ENCODE measurements around the gene APOBR.
"Not testable (repeated sequence)": the region's sequence is repeated elsewhere in the genome, so short reads cannot be mapped to it uniquely, and the experiment has no call there.

Gene APOBR, protein sequence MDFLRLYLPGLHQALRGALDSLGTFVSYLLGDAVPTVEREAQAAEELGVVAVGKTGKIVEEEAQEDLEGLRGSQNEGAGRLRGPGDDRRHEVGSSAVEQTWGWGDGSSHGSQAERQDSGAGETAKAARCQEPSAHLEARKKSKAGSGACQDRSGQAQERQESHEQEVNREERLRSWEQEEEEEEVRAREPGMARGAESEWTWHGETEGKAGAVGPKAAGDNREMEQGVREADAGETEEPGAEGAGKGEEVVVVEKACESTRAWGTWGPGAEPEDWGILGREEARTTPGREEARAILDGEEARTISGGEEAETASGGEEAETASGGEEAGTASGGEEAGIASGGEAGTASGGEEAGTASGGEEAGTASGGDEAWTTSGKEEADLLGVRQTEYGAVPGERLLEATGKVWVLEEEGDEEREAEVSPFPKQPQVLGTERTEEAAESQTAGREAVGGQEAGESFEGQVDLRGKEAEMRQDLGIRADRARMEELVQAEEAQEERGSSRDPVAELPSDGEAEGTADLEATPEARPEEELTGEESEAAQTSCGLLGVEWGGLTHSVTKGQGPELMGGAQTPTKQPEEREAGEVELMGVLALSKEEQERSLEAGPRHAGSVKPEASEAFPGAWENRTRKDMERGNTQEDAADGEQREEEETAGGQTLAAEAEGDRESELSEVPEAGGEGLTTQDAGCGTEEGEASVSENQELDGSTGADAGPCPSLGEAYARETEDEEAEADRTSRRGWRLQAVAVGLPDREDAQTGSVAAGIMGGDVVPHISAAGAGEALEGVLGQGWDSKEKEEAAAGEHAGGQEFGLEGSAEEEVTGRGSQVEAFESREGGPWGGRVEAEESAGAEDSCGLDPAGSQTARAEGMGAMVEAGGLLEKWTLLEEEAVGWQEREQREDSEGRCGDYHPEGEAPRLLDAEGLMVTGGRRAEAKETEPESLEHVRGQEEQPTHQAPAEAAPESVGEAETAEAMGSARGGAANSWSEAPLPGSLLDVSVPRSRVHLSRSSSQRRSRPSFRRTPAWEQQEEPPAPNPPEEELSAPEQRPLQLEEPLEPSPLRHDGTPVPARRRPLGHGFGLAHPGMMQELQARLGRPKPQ

DNA sequence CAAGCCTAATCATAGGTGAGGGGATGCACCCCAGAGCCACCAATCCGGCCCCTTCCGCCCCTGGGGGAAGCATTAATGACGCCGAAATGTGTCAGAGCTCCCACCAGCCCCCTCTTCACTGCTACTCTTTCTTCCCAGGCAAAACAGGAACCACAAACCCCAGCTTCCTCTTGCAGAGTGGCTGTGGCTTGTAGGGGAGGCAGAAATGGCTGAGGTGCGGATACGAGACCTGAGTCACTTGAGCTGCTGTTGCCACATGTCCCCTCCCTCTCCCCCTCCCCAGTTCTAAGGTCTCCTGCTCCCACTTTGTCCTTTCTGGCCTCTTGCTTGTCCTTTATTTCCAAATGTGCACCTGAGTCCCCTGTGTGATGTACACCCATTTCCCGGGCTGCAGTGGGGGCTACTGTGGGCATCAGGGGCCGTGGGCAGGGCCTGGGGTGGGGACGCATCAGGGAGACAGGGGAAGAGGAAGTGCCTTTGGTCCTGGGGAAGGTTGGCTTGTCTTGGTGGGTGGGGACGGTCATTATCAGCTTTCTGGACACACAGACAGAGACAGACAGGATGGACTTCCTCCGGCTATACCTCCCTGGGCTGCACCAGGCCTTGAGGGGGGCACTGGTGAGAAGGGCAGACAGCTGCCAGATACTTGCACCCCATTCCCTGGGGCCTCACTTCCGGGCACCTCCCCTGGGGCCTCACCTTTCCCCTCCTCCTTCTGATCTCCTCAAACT, at the start of gene APOBR:
Gene APOBR, plus strand, starts transcription at position 523 of the 731 bp plus-strand sequence. Its CDS starts 39 bp downstream, at position 562.
- peak; percentile 88 for DNase-seq

DNA sequence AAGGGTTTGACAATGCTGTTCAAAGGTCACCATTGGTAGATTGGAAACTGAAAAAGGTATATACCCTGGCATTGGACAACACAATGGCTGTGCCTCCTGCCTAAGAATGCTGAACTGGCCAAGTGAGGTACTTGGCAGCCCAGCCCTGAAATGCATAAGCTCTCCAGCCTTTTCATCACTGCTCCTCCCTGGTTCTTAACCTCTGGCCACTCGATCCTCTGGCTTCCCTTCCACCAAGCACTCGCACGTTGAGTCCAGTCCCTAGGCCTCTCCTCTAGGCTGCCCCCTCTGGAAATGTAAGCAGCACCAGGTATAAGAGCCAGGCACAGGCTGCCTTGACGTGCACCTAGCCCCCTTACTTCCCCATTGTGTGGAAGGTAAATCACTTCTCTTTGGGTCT, 48.1 kb upstream of the APOBR start:
- not testable (repeated sequence) for DNase-seq

DNA sequence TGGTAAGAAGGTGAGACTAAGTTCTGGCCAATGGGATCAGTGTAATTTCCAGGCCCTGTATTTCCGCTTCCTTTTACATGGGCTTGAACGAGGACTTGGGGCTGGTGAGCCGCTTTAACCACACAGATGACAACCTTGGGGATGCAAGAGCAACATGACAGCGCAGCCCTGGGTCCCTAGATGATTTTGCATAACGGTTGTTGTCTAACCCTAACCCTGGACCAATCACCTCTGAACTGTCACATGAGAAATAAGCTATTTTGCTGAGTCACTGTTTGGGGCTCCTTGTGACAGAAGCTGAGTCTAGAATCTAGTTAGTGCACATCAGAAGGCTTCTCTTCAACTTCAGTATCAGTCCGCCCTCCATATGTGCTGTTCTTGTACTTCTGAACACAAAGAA, 47.4 kb upstream of the APOBR start:
- DNase-seq: not testable (repeated sequence)

DNA sequence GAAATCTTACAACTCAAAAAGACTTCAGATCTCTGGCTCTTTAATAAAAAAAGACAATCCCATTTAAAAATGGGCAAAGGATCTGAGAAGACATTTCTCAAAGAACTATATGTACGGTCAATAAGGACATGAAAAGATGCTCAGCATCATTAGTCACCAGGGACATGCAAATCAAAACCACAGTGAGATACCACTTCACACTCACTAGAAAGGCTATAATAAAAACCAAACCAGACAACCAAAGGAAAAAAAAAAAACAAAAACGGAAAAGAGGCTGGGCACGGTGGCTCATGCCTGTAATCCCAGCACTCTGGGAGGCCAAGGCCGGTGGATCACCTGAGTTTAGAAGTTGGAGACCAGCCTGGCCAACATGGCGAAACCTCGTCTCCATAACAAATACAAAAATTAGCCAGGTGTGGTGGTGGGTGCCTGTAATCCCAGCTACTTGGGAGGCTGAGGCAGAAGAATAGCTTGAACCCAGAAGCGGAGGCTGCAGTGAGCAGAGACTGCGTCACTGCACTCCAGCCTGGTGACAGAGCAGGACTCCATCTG, 20.7 kb upstream of the APOBR start:
- DNase-seq: no peak

DNA sequence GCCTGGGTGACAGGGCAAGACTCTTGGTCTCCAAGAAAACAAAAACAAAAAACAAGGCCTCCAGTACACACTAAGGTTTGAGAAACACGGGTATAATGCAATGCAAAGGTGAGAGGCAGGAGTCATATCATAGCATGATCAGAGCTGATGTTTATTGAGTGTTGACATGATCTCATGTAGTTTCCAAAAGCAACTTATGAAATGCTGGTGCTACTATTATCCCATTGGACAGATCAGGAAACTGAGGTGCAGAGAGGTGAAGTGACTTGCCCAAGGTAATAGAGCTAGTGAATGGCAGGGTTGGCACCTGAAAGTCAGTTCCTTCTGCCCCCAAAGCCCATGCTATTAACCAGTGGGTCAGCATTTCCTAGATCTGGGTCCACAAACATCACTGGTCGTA, 19.2 kb upstream of the APOBR start:
- no peak for DNase-seq

DNA sequence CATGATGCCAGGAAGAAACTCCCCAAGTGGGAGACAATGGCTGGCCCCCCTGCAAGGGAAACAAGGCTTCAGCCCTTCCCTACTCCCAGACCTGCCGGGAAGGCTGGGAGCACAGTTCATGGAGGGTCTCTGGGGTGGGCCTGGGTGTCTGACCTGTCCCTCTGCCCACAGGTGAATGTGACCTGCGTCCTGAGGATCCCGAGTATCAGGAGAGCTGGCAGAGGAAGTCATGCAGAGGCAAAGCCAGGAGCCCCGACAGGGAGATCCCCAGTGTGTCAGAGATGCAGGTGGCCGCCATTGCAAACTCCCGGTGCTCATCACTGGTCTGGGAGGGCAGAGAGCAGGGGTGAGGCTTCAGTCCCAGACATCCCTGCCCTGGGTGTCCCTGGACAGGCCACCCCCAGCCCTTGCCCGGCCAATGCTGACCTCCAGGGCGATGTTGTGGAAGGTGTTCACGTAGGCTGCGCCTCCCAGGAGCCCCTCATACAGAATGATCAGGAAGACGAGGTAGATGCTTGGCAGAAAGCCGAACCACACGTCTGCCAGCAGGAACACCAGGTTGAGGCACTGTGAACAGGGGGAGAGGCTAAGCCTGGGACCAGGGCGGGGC, 17.0 kb upstream of the APOBR start:
- no peak for DNase-seq

DNA sequence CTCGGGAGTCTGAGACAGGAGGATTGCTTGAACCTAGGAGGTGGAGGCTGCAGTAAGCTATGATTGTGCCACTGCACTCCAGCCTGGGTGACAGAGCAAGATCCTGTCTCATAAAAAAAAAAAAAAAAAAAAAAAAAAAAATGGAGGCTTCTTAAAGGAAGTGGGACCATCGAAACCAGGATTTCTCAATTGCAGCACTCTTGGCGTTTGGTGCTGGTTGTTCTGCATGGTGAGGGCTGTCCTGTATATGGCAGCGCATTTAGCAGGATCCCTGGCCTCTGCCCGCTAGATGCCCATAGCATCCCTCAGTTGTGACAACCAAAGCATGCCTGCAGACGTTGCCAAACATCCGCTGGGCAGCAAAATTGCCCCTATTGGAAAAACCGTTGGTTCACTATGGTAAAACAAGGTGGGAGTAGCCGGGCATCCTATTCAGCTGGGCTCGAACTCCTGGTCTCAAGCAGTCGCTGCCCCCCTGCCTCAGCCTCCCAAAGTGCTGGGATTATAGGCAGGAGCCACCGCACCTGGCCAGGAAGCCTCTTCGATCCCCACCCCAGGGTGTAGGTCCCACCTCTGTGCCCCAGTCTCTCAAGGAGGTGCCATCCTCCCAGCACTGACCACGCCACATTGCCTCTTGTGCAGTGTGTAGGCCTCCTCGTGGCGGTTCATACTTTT, 15.8 kb upstream of the APOBR start:
- no peak for DNase-seq

DNA sequence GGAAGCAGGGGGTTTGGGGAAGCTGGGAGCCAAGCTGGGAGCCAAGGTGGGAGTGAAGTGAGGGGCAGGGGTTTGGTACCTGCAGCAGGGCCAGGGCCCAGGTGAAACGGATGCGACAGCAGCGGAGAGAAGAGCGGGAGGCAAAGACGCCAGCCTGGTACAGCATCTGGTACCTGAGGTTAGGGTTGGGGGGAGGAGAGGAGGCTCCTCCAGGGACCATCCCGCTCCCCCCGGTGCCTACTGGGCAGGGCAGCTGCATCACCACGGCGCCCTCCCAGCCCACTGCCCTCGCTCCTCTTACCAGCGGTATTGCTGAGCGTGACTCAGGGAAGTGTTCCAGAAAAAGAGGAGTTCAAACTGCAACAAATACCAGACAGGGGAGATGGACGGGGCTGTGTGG, 12.4 kb upstream of the APOBR start:
- no peak for DNase-seq

DNA sequence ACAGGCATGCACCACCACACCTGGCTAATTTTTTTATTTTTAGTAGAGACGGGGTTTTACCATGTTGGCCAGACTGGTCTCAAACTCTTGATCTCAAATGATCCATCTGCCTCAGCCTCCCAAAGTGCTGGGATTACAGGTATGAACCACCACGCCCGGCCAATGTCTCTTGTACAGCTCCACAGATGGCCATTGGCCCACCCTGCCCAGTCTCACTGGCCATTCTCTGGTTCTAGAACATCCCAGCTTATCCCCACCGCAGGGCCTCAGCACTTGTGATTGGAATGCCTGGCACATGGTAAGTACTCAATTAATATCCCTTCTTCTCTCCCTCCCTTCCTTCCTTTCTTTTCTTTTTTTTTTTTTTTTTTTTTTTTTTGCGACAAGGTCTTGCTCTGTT, 11.1 kb upstream of the APOBR start:
- not testable (repeated sequence) for DNase-seq

DNA sequence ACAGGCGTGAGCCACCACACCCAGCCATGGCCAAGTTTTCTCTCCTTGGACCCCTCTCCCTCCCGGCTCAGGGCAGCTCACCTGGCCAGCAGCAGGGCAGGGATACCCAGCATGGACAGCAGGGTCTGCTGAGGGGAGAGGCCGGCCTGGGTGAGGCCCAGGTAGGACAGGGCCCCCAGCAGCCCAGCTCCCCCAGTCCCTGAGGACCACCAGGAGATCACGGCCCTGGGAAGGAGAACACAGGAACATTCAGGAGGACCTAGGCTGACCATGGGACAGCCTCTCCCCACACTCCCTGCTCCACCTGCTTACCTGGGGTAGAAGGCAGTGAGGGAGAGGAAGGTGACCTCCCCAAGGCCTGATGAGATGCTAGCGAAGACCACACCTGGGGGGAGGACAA, 8.2 kb upstream of the APOBR start:
- no peak for DNase-seq

DNA sequence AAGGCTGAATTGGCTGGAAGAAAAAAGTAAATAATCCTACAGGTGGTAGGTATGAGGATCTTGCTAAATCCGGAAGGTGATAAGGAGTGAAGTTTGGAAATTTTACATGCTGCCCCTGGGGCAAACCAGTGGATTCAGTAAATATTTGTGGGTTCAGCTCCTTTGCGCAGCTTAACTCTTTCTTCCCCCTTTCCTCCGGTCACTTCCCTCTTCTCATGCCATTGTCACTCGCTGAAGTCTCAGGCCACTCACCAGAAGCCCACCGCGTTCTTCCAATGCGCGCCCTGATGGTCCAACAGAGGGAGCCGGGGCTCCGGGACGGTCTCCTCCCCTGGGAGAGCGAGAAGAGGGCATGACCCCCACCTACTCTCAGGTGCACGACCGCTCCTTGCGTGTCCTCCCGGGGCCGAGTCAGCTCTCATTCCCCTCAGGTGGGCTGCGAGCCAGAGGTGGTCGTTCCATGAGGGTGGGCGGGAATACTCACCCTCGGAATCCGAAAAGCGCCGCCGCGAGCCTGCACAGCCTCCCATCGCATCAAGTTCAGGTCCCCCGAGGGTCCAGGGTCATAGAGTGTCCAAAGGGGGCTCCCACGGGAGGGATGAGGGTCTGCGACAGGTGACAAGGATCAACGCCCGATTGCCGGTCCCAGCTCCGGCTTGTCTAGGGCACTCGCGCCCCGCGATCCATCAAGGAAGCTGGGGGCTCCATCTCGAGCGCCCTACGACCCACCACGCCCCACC, 3.0 kb upstream of the APOBR start:
- no peak for DNase-seq

DNA sequence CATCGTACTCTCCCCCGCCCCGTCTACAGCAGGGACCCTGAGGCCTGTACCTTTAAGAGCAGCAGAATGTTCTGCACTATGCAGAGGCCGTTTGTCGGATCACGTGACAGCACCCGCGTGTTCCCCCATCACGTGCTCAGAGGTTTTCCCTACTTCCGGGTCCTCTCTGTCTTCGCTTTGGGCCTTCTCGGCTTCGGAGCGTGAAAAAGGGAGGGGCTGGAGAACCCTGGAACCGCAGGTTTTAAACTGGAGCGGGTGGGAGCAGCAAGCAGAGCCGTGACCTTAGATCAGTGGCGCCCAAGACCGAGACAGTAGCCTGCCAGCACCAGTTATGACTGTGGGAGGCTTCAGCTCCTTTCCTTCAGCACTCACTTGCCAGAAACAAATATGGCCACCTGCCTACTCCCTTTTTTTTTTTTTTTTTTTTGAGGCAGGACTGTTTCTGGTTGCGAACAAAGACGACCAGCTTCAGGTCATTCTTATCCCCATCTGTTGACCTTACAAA, 2.4 kb upstream of the APOBR start, which contains the start of gene CLN3:
Gene CLN3, minus strand, starts transcription at position 105 of the 505 bp plus-strand sequence. CDS start 315 bp downstream, outside the sequence.
- peak; percentile 91 for DNase-seq

DNA sequence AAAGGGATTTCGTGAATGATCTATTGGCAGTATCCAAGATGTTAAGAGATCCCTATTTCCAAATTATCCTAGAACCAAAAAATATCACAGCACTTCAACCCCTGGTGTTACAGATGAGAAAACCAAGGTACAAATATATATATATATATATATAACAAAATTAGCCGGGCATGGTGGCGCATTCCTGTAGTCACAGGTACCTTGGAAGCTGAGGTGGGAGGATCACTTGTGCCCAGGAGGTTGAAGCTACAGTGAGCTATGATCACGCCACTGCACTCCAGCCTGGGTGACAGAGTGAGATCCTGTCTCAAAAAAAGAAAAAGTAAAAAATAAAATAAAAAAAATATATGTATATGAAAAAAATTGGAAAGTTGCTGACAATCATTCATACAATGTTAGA, 1.9 kb upstream of the APOBR start:
- no peak for DNase-seq

DNA sequence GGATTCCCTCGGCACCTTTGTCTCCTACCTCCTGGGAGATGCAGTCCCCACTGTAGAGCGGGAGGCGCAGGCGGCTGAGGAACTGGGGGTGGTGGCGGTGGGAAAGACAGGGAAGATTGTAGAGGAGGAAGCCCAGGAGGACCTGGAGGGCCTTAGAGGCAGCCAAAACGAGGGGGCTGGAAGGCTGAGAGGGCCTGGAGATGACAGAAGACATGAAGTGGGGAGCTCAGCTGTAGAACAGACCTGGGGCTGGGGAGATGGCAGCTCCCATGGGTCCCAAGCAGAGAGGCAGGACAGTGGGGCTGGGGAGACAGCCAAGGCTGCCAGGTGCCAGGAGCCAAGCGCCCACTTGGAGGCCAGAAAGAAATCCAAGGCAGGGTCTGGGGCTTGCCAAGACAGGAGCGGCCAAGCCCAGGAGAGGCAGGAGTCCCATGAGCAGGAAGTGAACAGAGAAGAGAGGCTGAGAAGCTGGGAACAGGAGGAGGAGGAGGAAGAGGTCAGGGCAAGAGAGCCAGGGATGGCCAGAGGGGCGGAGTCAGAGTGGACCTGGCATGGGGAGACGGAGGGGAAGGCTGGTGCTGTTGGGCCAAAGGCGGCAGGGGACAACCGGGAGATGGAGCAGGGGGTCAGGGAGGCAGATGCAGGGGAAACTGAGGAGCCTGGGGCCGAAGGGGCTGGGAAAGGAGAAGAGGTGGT, 803 bp downstream of the APOBR start:
- DNase-seq: no peak

DNA sequence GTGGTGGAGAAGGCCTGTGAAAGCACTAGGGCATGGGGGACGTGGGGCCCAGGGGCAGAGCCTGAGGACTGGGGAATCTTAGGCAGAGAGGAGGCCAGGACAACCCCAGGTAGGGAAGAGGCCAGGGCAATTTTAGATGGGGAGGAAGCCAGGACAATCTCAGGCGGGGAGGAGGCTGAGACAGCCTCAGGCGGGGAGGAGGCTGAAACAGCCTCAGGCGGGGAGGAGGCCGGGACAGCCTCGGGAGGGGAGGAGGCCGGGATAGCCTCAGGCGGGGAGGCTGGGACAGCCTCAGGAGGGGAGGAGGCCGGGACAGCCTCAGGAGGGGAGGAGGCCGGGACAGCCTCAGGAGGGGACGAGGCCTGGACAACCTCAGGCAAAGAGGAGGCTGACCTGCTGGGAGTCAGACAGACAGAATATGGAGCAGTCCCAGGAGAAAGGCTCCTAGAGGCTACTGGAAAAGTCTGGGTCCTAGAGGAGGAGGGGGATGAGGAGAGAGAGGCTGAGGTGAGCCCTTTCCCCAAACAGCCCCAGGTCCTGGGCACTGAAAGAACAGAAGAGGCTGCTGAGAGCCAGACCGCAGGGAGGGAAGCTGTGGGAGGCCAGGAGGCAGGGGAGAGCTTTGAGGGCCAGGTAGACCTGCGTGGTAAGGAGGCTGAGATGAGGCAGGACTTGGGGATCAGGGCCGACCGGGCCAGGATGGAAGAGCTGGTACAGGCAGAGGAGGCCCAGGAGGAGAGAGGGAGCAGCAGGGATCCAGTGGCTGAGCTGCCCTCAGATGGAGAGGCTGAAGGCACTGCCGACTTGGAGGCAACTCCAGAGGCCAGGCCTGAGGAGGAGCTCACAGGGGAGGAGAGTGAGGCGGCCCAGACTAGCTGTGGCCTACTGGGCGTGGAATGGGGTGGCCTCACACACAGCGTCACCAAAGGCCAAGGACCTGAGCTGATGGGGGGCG, 1.6 kb downstream of the APOBR start:
- DNase-seq: no peak

DNA sequence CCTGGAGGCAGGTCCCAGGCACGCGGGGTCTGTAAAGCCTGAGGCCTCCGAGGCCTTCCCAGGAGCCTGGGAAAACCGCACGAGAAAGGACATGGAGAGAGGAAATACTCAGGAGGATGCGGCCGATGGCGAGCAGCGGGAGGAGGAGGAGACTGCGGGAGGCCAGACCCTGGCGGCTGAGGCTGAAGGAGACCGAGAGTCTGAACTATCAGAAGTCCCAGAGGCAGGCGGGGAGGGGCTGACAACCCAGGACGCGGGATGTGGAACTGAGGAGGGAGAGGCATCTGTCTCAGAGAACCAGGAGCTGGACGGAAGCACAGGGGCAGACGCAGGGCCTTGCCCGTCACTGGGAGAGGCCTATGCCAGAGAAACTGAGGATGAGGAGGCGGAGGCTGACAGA, 2.4 kb downstream of the APOBR start:
- no peak for DNase-seq

DNA sequence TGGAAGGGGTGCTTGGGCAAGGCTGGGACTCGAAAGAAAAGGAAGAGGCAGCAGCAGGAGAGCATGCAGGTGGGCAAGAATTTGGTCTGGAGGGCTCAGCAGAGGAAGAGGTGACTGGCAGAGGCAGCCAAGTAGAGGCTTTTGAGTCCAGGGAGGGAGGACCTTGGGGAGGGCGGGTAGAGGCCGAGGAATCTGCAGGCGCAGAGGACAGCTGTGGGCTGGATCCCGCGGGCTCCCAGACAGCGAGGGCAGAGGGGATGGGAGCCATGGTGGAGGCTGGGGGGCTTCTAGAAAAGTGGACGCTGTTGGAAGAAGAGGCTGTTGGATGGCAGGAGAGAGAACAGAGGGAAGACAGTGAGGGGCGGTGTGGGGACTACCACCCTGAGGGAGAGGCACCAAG, 2.9 kb downstream of the APOBR start:
- DNase-seq: no peak

DNA sequence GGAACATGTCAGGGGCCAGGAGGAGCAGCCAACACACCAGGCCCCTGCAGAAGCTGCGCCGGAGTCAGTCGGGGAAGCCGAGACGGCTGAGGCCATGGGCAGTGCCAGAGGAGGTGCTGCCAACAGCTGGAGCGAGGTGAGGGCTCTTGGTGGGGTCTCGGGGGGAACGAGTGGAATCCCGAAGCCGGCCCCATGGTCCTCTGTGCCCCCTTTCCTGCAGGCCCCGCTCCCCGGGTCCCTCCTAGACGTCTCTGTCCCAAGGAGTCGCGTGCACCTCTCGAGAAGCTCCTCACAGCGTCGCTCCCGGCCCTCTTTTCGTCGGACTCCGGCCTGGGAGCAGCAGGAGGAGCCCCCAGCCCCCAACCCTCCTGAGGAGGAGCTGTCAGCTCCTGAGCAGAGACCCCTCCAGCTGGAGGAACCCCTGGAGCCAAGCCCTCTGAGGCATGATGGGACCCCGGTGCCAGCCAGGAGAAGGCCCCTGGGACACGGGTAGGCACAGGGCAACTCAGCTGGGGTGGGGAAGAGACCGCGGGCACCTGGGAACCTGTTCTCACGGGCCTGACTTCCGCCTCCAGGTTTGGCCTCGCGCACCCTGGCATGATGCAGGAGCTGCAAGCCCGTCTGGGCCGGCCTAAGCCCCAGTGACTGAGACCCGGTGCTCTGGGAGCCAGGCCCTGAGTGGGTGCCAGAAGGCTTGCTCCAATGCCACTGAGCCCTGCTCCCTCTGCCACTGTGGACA, 3.6 kb downstream of the APOBR start:
- DNase-seq: no peak
